PC-3 (cell line): ENCODE measurements around the gene HUWE1.

Source experiments
- EZH2 ChIP-seq: fragments of 300-600 bp; sonication (generic); IDR thresholded peaks from one replicate; pipeline ENCODE4 v1.6.1; 2017; ENCODE audit warnings: antibody characterized with exemption, mild to moderate bottlenecking, low read length; ENCODE audit not compliant: unreplicated experiment
- EZH2phosphoT487 ChIP-seq: fragments of 300-600 bp; sonication (generic); IDR thresholded peaks from 2 replicates; pipeline ENCODE4 v1.6.1; 2018; ENCODE audit warnings: mild to moderate bottlenecking, antibody characterized with exemption, low read length, borderline replicate concordance
- TF ChIP-seq, protein P1 (sequence below): fragments of 300-600 bp; sonication (generic); conservative IDR thresholded peaks from 2 replicates; pipeline ENCODE4 v1.5.1; 2017; ENCODE audit warnings: antibody characterized with exemption, low read depth, mild to moderate bottlenecking, low read length

DNA sequence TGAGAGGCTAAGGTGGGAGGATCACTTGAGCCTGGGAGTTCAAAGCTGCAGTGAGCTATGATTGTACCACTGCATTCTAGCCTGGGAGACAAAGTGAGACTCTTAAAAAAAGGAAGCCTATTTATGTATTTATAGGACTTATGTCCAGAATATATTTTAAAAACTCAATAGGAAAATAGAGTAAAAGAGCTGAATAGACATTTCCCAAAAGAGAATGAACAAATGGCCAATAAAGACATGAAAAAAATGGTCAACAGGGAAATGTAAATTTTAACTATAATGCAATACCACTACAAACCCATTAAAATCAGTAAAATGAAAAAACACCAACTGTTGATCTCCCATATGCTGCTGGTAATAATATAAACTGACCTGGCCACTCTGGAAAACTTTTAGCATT is 115.0 kb downstream of the HUWE1 start:
- TF ChIP-seq, protein P1, sequence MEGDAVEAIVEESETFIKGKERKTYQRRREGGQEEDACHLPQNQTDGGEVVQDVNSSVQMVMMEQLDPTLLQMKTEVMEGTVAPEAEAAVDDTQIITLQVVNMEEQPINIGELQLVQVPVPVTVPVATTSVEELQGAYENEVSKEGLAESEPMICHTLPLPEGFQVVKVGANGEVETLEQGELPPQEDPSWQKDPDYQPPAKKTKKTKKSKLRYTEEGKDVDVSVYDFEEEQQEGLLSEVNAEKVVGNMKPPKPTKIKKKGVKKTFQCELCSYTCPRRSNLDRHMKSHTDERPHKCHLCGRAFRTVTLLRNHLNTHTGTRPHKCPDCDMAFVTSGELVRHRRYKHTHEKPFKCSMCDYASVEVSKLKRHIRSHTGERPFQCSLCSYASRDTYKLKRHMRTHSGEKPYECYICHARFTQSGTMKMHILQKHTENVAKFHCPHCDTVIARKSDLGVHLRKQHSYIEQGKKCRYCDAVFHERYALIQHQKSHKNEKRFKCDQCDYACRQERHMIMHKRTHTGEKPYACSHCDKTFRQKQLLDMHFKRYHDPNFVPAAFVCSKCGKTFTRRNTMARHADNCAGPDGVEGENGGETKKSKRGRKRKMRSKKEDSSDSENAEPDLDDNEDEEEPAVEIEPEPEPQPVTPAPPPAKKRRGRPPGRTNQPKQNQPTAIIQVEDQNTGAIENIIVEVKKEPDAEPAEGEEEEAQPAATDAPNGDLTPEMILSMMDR, result no peak
- TF ChIP-seq EZH2 (no peak), EZH2phosphoT487 (no peak)
